ENCODE measurements around the gene IPCEF1. TPM values are rescaled to one million over a fixed set of nuclear protein-coding genes. Genes with fewer than 3 reads are reported as not detected.
A peak's percentile ranks its signal among the peaks of the same experiment; 100 is the strongest.
"Not testable (repeated sequence)": the region's sequence is repeated elsewhere in the genome, so short reads cannot be mapped to it uniquely, and the experiment has no call there.

The IPCEF1 gene
- polyA plus RNA-seq, 1 donor = 2.0 TPM

- DNase-seq = peak; percentile 11
Observed at GRCh38 chr6:154370545-154370944, 13.9 kb upstream of the IPCEF1 start.

DNA sequence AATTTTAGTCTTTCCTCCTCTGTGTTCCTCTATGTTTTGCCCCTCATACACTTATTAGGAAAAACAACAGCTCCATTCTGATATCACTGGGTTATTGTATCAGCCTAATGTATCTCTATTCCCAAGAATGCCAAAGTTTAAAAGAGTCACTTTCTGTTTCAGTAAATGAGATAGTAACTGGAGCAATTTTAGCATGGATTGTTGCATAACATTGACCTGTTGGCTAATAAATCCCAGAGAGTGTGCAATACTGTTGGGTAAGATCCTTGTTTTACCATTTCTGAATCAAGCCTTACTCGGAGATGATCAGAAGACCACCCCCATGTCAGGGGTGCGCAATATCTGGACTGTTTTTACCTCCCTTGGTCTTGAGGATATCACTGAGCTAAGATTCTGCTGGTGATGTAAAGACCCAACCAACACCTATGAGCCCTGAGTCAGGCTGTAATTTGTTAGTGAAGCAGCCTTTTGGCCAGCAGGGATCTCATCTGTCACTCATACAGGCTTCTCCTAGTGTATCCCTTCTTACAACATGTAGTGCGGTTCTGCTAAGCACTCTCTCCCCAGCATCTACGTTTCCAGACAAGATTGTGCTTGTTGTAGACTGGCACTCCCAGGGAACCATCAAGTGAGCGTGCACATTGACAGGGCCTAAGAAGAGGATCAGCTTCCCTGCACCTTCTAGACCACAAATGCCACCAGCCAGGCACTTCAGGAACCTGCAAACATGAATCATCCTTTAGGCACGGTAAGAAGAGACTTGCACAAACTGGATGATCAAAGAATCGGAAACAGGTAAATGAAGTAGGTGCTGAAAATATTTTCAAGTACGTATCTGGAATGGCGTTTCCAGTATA, 11.5 kb upstream of the IPCEF1 start:
- DNase-seq = no peak

- no peak for DNase-seq
Observed at GRCh38 chr6:154367336-154367735, 10.7 kb upstream of the IPCEF1 start.

DNA sequence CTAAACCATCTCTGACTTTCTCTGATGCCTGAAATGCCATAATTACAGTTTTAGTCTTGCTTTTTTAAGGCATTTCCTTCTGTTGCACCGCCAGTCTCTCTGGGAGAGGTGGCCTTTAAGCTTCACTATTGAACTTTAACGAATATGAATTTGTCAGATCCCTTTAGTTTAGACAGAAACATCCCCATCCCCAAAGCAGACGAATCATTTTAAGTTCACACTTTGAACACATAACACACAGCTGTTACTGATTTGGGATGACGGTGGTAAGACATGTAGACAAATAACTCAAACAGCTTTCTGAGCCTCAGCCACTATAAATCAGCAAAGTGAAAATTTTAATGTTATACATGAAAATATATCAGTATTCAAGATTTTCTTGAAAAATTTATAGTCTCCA, 7.2 kb upstream of the IPCEF1 start:
- no peak for DNase-seq

GRCh38 chr6:154361476-154361875, 4.9 kb upstream of the IPCEF1 start:
- no peak for DNase-seq

DNA sequence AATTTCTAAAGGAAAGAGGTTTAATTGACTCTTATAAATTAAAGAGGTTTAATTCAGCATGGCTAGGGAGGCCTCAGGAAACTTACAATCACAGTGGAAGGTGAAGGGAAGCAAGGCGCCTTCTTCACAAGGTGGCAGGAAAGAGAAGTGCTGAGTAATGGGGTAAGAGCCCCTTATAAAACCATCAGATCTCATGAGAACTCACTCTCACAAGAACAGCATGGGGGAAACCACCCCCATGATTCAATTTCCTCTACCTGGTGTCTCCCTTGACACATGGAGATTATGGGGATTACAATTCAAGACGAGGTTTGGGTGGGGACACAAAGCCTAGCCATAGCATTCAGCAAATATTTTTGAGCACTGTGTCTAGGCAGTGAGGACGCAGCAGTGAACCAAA, 3.9 kb upstream of the IPCEF1 start:
- DNase-seq = no peak

DNA sequence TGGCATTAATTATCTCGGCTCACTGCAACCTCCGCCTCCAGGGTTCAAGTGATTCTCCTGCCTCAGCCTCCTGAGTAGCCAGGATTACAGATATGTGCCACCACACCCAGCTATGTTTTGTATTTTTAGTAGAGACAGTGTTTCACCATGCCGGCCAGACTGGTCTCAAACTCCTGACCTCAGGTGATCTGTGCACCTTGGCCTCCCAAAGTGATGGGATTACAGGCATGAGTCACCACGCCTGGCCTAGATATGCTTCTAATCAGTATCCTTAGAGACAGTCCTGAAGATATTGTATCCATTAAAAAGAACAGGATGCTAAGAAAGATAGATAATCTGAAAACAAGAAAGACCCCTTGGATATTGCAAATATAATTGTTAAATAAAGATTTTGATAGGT, 3.1 kb upstream of the IPCEF1 start:
- DNase-seq = no peak

- no peak for DNase-seq
Observed at GRCh38 chr6:154359161-154359574, 2.6 kb upstream of the IPCEF1 start.

DNA sequence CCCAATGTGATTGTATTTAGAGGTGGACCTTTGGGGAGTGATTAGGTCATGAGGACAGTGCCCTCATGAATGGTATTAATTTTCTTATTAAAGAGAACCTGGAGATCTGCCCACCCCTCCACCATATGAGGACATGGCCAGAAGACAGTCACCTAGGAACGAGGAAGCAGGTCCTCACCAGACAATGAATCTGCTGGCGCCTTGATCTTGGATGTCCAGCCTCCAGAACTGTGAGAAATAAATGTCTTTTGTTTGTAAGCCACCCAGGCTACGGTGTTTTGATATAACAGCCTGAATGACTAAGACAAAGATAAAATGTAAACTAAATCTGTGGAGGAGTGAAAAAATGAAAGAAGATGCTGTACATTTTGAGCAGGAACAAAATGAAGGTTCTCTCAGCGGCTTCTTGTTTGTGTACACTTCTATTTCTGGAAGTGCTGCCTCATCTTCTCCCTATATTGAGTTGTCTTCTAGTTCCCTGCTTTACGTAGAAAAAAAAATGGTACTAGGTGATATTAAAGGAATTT, 1.5 kb upstream of the IPCEF1 start:
- DNase-seq = no peak

GRCh38 chr6:154356113-154356512, 490 bp downstream of the IPCEF1 start:
- DNase-seq = no peak

- no peak for DNase-seq
Observed at GRCh38 chr6:154354265-154354777, 2.3 kb downstream of the IPCEF1 start.

GRCh38 chr6:154353626-154354025, 3.0 kb downstream of the IPCEF1 start:
- DNase-seq = no peak

GRCh38 chr6:154352898-154353585, 3.6 kb downstream of the IPCEF1 start:
- no peak for DNase-seq

DNA sequence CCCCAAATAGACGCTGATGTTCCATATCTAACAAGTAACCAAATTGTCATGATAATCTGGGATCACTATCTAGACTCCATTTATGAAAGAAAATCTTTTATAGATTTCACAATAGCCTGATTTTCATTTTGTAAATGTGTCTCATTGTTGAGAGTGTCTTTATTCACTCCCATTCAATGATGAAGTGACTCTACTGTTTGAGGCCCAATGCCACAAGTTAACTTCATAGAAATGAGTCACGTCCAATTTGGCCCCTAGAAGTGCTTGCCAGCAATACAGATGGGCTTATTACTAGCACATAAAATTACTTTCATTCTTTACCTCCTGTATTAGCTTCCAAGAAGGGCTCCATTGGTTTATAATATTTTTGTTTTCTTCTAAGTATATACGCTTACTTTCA, 6.3 kb downstream of the IPCEF1 start:
- no peak for DNase-seq

GRCh38 chr6:154347981-154348380, 8.6 kb downstream of the IPCEF1 start:
- no peak for DNase-seq

GRCh38 chr6:154345811-154346210, 10.8 kb downstream of the IPCEF1 start:
- DNase-seq = no peak

GRCh38 chr6:154343473-154344308, 12.9 kb downstream of the IPCEF1 start:
- no peak for DNase-seq

- DNase-seq = no peak
Observed at GRCh38 chr6:154341871-154342270, 14.7 kb downstream of the IPCEF1 start.

- DNase-seq = no peak
Observed at GRCh38 chr6:154341336-154341735, 15.3 kb downstream of the IPCEF1 start.

GRCh38 chr6:154337406-154338005, 19.1 kb downstream of the IPCEF1 start:
- no peak for DNase-seq

DNA sequence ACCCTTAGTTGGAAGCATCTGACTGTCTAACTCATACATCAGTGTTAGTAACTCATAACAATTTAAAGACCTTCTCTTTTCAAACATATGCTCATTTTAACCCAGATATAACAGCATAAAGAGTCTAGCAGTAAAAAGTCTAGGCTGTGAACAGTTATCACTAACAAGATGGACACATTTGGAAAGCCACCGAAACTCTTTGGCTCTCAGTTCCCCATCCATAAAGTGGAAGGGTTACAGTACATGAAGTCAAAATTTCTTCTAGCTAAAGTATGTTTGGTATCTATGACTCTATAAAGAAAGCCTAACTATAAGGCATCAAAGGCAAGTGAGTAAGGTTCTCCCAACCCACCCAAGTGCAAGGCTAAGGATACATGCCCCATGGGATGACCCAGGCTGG, 22.5 kb downstream of the IPCEF1 start:
- not testable (repeated sequence) for DNase-seq

DNA sequence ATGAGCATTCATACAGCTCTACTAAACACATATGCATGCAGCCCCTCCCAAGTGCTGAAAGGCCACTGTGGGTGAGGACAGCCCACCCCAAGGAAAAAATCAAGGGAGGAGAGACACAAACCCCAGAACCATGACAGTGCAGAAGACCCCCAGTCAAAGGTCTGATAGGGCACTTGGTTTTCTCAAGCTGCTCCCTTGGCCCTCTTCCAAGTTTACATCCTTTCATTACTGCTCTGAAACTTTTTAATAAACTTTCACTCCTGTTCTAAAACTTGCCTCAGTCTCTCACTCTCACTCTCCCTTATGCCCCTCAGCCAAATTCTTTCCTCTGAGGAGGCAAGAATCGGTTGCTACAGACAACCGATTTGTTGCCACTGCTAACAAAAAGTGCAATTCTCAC, 24.9 kb downstream of the IPCEF1 start:
- no peak for DNase-seq

Data from hindlimb muscle (tissue), 1 donor.